NB4 (cell line): ENCODE data around the gene CPED1.

ENCODE experiments used
- CTCF ChIP-seq: IDR thresholded peaks from one replicate; pipeline ENCODE4 v1.5.1; 2012; ENCODE audit warnings: low read depth, low read length
- MYC ChIP-seq: IDR thresholded peaks from 2 replicates; pipeline ENCODE4 v1.6.1; 2011; ENCODE audit warnings: low read depth, low read length
- POLR2A ChIP-seq: IDR thresholded peaks from 2 replicates; pipeline ENCODE4 v1.6.1; 2011; ENCODE audit warnings: mild to moderate bottlenecking; ENCODE audit not compliant: insufficient read length; ENCODE audit errors: extremely low read depth
- TF ChIP-seq, protein P1 (sequence below): IDR thresholded peaks from 2 replicates; pipeline ENCODE4 v1.6.1; 2011; ENCODE audit warnings: low read depth, low read length

- no peak for TF ChIP-seq POLR2A
- TF ChIP-seq MYC = no peak
- TF ChIP-seq CTCF = no peak
- TF ChIP-seq, protein P1, sequence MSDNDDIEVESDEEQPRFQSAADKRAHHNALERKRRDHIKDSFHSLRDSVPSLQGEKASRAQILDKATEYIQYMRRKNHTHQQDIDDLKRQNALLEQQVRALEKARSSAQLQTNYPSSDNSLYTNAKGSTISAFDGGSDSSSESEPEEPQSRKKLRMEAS = peak; percentile 77
Observed at GRCh38 chr7:121339082-121339481, 350.6 kb downstream of the CPED1 start.
